Transverse colon (tissue), 4 donors: ENCODE measurements around the gene VAT1. TPM values are rescaled to one million over a fixed set of nuclear protein-coding genes. Genes with fewer than 3 reads are reported as not detected.

Source experiments
- DNase-seq: peaks from one replicate; pipeline ENCODE4 v3.0.0-alpha.2; 2019
- H3K27ac ChIP-seq, 4 donors: fragments of 200-600 bp; sonication (generic); 2 replicates each; pipeline ENCODE4 v1.5.1; 2016 to 2018; ENCODE audit warnings: inconsistent platforms in 4 of 4
- H3K27me3 ChIP-seq: fragments of 200-600 bp; sonication (generic); 2 replicates; pipeline ENCODE4 v1.5.1; 2017; ENCODE audit warnings: inconsistent platforms
- H3K36me3 ChIP-seq, 4 donors: fragments of 200-600 bp; sonication (generic); 2 replicates each; pipeline ENCODE4 v1.5.1; 2017 to 2019; ENCODE audit warnings: inconsistent platforms in 4 of 4
- H3K4me1 ChIP-seq, 4 donors: fragments of 200-600 bp; sonication (generic); 2 replicates each; pipeline ENCODE4 v1.5.1; 2017 to 2020; ENCODE audit warnings: inconsistent platforms in 4 of 4
- H3K4me3 ChIP-seq, 4 donors: fragments of 200-600 bp; sonication (generic); 1 replicate in 1 of 4; 2 replicates in 3 of 4; pipeline versions ENCODE4 v1.5.1 to v1.6.1; 2017 to 2019; ENCODE audit warnings: inconsistent platforms in 4 of 4
- H3K9me3 ChIP-seq, 2 donors: fragments of 200-600 bp; sonication (generic); 2 replicates each; pipeline ENCODE4 v1.5.1; 2017 to 2019; ENCODE audit warnings: inconsistent platforms in 2 of 2
- EP300 ChIP-seq: sonication (generic); formaldehyde crosslinking; IDR thresholded peaks from one replicate; pipeline ENCODE4 v1.6.1; 2017; ENCODE audit warnings: antibody characterized with exemption, low read depth
- POLR2A ChIP-seq: fragments of 450-650 bp; IDR thresholded peaks from one replicate; pipeline ENCODE4 v1.6.1; 2016; ENCODE audit warnings: antibody characterized with exemption, mild to moderate bottlenecking, moderate library complexity
- POLR2AphosphoS5 ChIP-seq, 3 donors: sonication (generic); formaldehyde crosslinking; IDR thresholded peaks; one replicate each; pipeline ENCODE4 v1.6.1; 2016; ENCODE audit warnings: antibody characterized with exemption in 3 of 3
- WGBS, 2 donors: methylation state at CpG; one replicate each; pipeline ENCODE4 v1.1.5; 2018; ENCODE audit warnings: low coverage in 1 of 2; 5-methylcytosine and 5-hydroxymethylcytosine counted together
- in situ Hi-C, 4 donors: fragments of 200-750 bp; cut with MboI; loops; one replicate each; pipeline versions ENCODE4 v1.15.0 to v1.15.1; 2017; ENCODE audit warnings: low sequenced_read_pairs in 3 of 4, low pct_ligation_motif_present in 1 of 4, low pct_unique_long_range_greater_than_20kb in 1 of 4
- intact Hi-C: fragments of 100-400 bp; cut with DNase I; formaldehyde crosslinking; loops from one replicate; pipeline ENCODE4 v1.15.1; 2023; ENCODE audit warnings: low total_unique reads
- total RNA-seq, 4 donors: library from RNA; depleted of rRNA; stranded (reverse); fragments of >200 nt; gene quantifications; one replicate each; pipeline ENCODE4 v1.1.0, GENCODE V29; 2016
- TF ChIP-seq, protein P1 (sequence below), 5 experiments: fragments of 200-600 bp in 3 of 5; fragments of 450-650 bp in 2 of 5; sonication (generic) in 3 of 5; IDR thresholded peaks; 1 replicate in 2 of 5; 2 replicates in 3 of 5; pipeline ENCODE4 v1.5.1; 2016 to 2017; ENCODE audit warnings: antibody characterized with exemption in 5 of 5, inconsistent platforms in 3 of 5, mild to moderate bottlenecking in 2 of 5, moderate library complexity in 1 of 5

VAT1 gene
- total RNA-seq, 4 donors from 2014 or later = 26.2 to 94.1 (median 65.7) TPM

DNA sequence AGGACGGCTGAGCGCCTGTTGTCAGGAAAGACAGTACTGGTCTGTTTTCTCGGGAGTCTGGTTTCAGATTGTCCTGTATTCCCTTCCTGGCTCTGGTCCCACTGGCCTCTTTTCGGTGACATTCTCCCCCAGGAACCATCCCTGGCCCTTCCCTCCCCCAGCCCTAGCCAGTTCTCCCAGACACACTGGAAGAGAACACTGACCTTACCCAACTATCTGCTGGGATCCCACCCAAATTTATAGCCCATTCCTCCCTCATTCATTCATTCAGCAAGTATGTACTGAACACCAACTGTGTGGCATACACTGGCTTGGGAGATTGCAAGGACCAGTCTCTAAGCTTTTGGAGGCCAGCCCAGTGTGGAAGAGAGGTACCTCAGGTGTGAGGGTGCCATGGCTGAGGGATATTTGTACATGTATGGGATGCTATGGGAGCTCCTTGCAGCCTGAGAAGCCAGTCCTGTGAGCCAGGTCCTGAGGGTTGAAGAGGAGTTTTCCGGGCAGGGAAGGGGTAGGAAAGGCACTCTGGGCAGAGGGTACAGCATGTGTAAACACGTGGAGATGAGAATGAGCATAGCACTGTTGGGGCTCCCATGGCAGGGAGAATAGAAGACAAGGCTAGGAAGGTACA lies 8.1 kb upstream of the VAT1 start:
- 66 to 67% methylated on average over 1 to 6 of the region's 6 CpGs for WGBS, 2 donors
- intact Hi-C loops (no loop called here), in situ Hi-C loops (loop anchor here in 2 of 4 donors (5.0 to 25.0 kb wide), 2 partner anchors 92 to 307 kb away; no protein-coding TSS in a partner anchor)
- Histone ChIP-seq H3K9me3 (no peaks in the 10 kb centered on the region), H3K27ac (peak overlapping the region in 1 of 4 donors; percentile 24), H3K27me3 (no peaks in the 10 kb centered on the region), H3K4me1 (no peaks in the 10 kb centered on the region), H3K36me3 (no peaks in the 10 kb centered on the region), H3K4me3 (no peak overlapping the region)
- DNase-seq = no peak
- TF ChIP-seq, protein P1, sequence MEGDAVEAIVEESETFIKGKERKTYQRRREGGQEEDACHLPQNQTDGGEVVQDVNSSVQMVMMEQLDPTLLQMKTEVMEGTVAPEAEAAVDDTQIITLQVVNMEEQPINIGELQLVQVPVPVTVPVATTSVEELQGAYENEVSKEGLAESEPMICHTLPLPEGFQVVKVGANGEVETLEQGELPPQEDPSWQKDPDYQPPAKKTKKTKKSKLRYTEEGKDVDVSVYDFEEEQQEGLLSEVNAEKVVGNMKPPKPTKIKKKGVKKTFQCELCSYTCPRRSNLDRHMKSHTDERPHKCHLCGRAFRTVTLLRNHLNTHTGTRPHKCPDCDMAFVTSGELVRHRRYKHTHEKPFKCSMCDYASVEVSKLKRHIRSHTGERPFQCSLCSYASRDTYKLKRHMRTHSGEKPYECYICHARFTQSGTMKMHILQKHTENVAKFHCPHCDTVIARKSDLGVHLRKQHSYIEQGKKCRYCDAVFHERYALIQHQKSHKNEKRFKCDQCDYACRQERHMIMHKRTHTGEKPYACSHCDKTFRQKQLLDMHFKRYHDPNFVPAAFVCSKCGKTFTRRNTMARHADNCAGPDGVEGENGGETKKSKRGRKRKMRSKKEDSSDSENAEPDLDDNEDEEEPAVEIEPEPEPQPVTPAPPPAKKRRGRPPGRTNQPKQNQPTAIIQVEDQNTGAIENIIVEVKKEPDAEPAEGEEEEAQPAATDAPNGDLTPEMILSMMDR (IDR thresholded peaks at IDR 0.05) = no peak
- TF ChIP-seq EP300 = no peak
- no peak for TF ChIP-seq POLR2A
- no peak for TF ChIP-seq POLR2AphosphoS5 (IDR thresholded peaks at IDR 0.05)

DNA sequence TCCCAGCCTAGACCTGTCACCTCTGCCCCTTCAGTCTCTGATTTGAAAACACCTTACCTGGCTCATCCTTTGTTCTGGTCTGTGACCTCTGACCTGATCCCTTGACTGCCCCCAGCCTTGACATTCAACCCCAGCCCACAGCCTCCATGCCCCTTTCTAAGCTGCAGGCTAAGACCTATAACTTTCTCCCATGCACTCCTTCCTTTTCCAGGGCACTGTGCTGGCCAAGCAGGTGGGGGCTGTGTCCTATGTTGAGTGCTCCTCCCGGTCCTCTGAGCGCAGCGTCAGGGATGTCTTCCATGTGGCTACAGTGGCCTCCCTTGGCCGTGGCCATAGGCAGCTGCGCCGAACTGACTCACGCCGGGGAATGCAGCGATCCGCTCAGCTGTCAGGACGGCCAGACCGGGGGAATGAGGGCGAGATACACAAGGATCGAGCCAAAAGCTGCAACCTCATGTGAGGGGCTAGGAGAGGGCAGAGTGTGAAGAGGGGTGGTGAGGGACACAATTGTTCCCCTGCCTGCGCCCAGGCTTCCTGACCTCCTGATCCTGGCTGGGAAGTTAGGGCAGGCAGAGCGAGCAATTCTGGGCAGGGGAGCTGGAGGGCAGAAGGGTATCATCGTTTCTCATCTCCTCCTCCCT lies 6.2 kb upstream of the VAT1 start:
- Histone ChIP-seq H3K9me3 (no peaks in the 10 kb centered on the region), H3K4me3 (no peak overlapping the region), H3K36me3 (no peaks in the 10 kb centered on the region), H3K27ac (no peak overlapping the region), H3K27me3 (no peaks in the 10 kb centered on the region), H3K4me1 (peaks cover 0 to 9% (median 7%) of the 10 kb centered on the region in 4 donors)
- WGBS, 2 donors = 80 to 87% methylated on average over 3 to 17 of the region's 17 CpGs
- in situ Hi-C loops = loop anchor here in 1 of 4 donors (25.0 kb wide), 1 partner anchor 309 kb away; no protein-coding TSS in a partner anchor
- no peak for DNase-seq
- intact Hi-C loops = no loop called here
- TF ChIP-seq EP300 (no peak), POLR2A (no peak), POLR2AphosphoS5 (IDR thresholded peaks at IDR 0.05) (no peak)
- TF ChIP-seq, protein P1 (IDR thresholded peaks at IDR 0.05) = no peak

DNA sequence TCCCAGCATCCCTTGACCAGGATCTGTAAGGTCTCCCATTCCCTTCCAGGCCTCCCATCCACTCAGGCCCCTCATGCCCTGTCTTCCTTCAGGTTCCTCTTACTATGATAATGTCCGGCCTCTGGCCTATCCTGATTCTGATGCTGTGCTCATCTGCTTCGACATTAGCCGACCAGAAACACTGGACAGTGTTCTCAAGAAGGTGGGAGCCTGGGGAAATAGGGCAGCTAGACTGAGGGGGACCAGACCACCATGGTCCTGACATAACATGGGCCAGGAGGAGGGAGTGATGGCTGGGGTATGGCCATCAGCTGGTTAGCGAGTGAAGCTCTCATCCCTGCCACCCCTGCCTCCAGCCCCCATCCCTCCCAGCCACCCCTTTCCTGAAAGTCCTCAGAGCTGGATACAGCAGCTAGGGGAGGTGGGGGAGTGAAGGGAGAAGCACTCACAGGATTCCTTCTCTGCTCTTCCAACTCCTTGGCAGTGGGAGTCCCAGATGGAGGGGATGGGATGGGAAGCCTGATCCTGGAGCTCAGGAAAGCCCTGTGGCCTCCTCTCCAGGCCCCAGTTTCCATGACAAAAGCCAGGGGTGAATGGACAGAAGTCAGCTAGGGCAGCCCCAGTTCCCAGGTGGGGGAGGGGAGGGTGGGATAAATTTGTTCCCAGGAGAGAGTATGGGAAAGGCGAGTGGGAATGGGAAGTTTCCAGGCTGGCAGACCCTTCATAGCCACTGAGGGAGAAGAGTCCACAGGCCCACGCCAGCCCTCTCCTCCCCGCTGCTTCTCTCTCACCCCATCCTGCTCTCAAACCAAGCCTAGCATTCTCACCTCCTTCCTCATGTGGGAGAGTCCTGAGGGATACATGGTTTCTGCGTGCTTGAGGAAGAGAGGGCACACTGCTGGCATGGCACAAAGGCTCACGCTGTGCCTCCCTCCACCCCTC lies 5.2 kb upstream of the VAT1 start:
- peaks cover 3% of the 10 kb centered on the region for H3K27me3 ChIP-seq
- H3K4me1 ChIP-seq = peaks cover 6 to 17% (median 12%) of the 10 kb centered on the region in 4 donors
- in situ Hi-C loops = loop anchor here in 1 of 4 donors (25.0 kb wide), 1 partner anchor 310 kb away; no protein-coding TSS in a partner anchor
- no peak overlapping the region for H3K4me3 ChIP-seq
- 66 to 72% methylated on average over 5 to 9 of the region's 9 CpGs for WGBS, 2 donors
- no peaks in the 10 kb centered on the region for H3K36me3 ChIP-seq
- TF ChIP-seq POLR2A = no peak
- no peak for TF ChIP-seq POLR2AphosphoS5 (IDR thresholded peaks at IDR 0.05)
- TF ChIP-seq EP300 = no peak
- TF ChIP-seq, protein P1 (IDR thresholded peaks at IDR 0.05) = no peak
- intact Hi-C loops = no loop called here
- no peak overlapping the region for H3K27ac ChIP-seq
- DNase-seq = no peak
- no peaks in the 10 kb centered on the region for H3K9me3 ChIP-seq

DNA sequence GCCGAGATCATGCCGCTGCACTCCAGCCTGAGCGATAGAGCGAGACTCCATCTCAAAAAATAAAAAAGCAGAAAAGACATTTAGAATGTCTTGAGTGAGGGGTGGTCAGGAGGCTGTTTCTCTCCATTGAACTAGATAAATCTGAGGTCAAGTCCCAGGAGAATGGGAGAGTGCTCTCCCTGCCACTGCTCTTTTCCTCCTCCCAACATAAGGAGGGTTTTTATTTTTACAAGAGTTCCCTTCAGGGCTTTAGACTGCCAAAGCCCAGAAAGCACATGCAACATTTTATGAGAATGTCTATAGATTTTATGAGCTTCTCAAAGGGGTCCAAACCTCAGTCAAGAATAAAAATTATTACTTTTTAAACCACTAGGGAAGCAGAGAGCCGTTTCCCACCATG lies 4.4 kb upstream of the VAT1 start:
- H3K27me3 ChIP-seq = peaks cover 3% of the 10 kb centered on the region
- in situ Hi-C loops (loop anchor here in 1 of 4 donors (25.0 kb wide), 1 partner anchor 311 kb away; no protein-coding TSS in a partner anchor), intact Hi-C loops (no loop called here)

More for the DNA sequence above, 4.4 kb upstream of the VAT1 start:
- H3K27ac ChIP-seq = no peak overlapping the region
- H3K4me3 ChIP-seq = no peak overlapping the region
- DNase-seq = no peak
- WGBS, 2 donors = 65 to 81% methylated on average over 5 of the region's 5 CpGs
- H3K36me3 ChIP-seq = no peaks in the 10 kb centered on the region
- TF ChIP-seq, protein P1 (IDR thresholded peaks at IDR 0.05) = no peak
- TF ChIP-seq POLR2A (no peak), EP300 (no peak), POLR2AphosphoS5 (IDR thresholded peaks at IDR 0.05) (no peak)
- H3K9me3 ChIP-seq = no peaks in the 10 kb centered on the region
- peaks cover 6 to 18% (median 13%) of the 10 kb centered on the region in 4 donors for H3K4me1 ChIP-seq
